GM18909 (cell line): ENCODE measurements around the gene RMDN3.

Experiments used
- ATAC-seq: cut with Tn5 transposase; IDR thresholded peaks from one replicate; pipeline ENCODE4 v1.9.1; 2021; ENCODE audit warnings: mild to moderate bottlenecking; ENCODE audit not compliant: unreplicated experiment, poor library complexity

The RMDN3 gene

DNA sequence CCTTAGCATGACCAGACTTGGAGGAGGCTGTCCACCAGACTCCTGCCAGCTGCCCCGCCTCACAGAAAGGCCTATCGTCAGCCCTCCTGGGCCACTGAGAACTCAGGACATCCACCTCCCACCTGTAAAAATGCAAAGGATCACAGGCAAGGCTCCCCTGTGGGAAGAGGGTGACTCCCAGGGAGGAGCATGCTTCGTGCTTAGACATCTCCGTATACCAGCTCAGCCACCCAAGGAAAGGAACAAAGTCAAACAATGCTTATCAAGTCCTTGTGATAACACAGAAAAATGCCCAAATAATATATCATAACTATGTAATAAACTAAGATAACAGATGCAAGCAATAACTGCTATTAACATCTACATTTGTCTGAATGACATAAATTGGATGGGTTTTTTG lies 4.2 kb downstream of the RMDN3 start:
- ATAC-seq, result no peak

DNA sequence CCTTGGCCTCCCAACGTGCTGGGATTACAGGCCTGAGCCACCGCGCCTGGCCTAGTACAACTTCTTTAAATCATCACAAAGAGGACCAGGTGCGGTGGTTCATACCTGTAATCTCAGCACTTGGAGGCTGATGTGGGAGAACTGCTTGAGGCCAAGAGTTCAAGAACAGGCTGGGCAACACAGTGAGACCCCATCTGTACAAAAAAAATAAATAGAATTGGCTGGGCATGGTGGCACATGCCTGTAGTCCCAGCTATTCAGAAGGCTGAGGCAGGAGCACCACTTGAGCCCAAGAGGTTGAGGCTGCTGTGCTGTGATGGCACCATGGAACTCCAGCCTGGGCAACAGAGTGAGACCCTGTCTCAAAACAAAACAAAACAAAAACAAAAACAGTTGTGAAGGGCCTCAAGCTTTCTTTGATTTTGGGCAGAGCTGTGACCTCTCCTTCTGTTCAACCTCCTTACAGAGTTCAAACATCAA lies 5.9 kb downstream of the RMDN3 start:
- no peak for ATAC-seq

DNA sequence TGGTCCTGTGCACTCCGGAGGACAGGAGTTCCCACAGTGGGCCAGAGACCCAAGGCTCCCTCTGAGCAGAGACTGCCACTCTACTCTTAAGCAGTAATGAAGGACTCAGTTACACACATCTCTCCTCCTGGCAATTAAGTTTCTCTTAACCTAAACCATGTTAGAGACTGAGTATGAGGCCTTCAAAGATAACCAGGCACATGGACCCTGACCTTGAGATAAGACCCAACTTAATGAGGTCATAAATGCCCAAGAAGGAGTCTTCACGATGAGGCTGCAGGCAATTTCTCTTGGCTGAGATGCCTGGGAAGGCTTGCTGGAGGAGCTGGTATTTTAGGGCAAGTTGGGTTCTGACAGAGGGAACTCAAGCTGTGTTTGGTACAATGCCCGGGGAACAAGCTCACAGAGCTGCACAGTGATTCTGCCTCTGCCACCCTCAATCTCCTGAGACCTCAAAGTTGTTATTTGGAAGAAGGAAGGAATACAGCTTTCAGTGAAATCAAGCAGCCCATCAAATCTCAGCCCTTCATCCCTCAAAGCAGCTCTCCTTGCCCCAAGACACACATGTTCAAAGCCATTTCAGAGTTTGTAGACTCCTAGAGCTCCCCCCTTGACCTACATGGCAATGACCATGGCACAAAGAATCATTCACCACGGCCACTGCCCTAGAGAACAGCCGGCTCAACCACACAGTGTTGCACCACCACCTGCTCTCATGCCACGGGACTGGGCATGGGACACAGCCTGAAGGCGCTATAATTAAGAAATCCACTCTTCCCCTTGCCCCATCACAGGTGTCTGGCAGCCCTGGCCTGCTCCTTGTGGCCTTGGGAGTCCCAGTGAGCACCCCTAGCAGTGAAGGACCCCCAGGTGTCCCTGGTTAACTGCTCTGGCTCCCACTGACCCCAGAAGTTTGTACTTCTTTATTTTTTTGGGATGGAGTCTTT lies 7.1 kb downstream of the RMDN3 start:
- no peak for ATAC-seq

DNA sequence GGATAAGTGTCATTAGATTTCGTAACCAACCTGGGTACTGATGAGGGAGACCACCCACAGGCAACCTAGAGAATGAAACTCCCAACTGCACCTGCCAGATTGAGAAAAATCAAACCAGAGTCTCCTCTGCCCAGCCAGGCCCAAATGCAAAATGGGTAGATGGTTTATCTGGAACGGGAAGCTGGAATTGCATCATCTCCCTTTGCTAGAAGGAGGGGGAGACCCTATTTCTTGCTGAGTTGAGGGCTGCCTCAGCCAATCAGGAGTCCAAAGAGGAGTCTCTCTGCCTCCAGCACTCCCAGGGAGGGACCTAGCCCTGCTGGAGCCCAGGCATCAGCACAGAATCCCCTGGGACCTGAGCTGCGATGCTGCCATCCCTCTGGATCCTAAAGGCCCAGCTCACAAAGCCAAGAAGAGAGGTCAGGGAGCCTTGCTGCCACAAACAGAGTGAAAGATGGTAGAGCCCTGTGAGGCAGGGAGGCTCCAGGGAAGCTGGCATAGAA lies 8.1 kb downstream of the RMDN3 start:
- no peak for ATAC-seq

DNA sequence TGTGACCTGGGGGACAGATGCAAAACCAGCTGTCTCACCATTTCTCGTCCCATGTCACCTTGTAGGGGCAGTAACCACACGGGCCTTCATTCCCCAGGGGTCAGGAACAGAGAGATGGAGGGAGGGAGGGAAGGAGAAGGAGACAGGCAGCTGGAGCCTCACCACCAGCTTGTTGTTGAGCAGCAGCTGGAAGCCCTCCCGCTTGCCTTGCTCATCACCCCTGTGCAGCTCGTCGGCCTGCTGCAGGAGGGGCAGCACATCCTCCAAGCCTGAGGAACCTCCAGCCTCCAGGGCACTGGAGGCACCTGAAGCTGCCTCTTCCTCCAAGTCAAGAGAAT lies 10.3 kb downstream of the RMDN3 start:
- ATAC-seq, result no peak

DNA sequence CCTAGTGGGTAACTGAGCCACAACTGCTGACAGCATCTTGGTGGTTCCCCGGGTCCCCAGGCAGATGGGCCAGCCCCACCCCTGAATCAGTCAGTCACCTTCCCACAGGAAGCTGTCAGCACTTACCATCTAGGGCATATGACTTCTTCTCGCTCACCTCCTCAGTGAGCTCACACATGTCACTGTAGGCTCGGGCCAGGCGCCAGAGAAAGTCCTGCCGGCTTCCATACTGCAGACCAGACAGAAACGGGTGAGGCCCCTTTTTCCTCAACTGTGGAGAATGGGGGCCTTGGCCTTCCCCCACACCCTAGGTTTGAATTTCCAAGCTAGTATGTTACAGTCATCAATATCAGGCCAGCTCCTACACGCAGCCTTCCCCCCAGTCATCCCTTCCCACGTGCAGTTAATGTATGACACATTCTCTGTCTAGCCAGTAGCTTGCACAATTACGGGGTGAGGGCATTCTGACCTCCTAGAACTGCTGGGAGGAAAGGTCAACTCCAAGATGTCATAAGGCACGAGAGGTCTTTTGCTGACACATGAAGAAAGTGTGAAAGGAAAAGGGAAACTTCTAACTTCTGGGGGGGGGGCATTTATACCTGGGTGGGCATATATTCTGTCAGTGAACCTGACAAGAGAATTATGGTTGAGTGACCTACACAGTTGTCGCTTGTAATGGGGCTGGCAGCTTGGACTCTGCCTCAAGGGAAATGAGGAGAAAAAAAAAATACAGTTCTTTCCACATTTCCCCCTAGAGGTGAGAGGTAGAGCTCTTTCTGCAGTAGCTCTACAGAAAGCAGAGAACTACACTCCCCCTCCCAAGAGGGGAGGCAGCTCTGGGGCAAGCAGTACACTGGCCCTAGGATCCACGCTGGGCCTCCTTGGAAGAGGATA lies 10.9 kb downstream of the RMDN3 start:
- ATAC-seq, result no peak

GRCh38 chr15:40743485-40743901 lies 11.6 kb downstream of the RMDN3 start:
- no peak for ATAC-seq

DNA sequence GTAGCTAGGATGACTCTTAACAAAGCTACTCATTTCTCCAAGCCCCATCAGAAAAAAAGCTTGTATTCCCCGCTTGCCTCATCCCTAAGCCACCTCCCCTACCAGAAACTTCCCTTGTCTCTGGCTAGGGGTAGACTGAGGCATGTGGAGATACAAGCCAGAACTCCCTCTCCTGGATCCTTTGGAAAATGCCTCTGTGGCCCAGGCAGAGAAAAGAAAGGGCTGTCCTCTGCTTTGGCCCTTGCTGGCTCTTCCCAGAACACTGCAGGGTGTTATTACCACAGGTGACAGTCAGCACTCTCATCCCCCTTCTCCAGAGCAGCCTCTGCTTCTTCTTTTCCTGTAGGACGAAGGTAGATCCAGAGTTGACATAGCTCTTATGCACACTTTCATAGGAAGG lies 15.2 kb downstream of the RMDN3 start:
- no peak for ATAC-seq

GRCh38 chr15:40739047-40739446 lies 16.0 kb downstream of the RMDN3 start:
- no peak for ATAC-seq

- no peak for ATAC-seq
Measured at GRCh38 chr15:40737048-40737447, 18.0 kb downstream of the RMDN3 start.

- ATAC-seq, result no peak
Measured at GRCh38 chr15:40736575-40736974, 18.5 kb downstream of the RMDN3 start.

DNA sequence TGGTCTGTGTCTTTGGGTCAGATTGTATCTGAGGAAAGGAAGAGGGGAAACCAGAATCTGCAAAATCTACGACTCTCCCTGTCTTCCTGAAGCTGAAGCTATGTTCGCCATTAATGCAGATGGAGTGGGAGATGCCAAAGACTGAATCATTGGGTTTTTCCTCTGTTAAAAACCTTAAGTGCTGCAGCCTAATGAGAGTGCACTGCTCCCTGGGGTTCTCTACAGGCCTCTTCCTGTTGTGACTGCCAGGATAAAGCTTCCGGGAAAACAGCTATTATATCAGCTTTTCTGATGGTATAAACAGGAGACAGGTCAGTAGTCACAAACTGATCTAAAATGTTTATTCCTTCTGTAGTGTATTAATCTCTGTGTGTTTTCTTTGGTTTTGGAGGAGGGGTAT lies 24.0 kb downstream of the RMDN3 start:
- ATAC-seq, result no peak

DNA sequence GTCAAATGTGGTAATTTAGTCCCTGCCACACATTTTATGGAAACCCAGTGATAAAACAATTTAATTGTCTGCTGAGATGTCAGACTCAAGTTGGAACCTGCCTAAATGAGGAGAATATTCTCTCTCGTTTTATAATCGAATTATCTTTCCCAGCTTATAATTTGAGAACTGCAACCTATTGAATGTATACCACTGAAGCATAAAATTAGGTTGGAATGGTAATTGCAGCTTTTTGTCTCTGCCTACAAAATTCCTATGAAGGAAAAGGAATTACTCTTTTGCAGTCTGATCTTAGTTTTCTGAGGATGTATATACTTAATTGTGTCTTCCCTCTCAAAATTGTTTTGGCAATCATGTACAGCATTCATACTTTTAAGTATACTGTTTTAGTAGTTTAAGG lies 31.1 kb downstream of the RMDN3 start:
- no peak for ATAC-seq

DNA sequence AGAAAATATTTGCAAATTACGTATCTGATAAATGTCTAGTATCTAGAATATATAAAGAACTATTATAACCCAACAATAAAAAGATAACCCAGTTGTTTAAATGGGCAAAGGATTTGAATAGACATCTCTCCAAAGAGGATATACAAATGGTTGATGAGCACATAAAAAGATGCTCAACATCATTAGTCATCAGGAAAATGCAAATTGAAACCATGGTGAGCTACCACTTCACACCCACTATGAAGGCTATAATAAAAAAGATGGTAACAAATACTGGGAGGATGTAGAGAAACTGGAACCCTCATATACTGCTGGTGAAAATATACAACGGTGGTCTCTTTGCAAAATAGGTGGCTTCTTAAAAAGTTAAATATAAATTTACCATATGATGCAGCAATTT lies 32.1 kb downstream of the RMDN3 start:
- ATAC-seq, result no peak

GRCh38 chr15:40722354-40722753 lies 32.7 kb downstream of the RMDN3 start:
- no peak for ATAC-seq

DNA sequence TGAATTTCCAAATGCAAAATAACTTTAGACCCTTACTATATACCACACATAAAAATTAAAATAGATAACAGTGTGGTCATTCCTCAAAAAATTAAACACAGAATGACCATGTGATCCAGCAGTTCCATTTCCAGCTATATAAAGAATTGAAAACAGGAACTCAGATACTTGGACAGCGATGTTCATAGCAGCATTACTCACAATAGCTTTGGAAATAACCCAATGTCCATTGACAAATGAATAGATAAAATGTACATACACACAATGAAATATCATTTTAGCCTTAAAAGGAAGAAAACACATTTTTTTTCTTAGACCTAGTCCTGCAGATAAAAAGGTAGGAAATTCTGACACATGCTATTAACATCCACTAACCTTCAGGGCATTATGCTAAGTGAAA lies 33.4 kb downstream of the RMDN3 start:
- no peak for ATAC-seq

GRCh38 chr15:40716165-40716564 lies 38.9 kb downstream of the RMDN3 start:
- ATAC-seq, result no peak

GRCh38 chr15:40714144-40714543 lies 40.9 kb downstream of the RMDN3 start:
- ATAC-seq, result no peak

DNA sequence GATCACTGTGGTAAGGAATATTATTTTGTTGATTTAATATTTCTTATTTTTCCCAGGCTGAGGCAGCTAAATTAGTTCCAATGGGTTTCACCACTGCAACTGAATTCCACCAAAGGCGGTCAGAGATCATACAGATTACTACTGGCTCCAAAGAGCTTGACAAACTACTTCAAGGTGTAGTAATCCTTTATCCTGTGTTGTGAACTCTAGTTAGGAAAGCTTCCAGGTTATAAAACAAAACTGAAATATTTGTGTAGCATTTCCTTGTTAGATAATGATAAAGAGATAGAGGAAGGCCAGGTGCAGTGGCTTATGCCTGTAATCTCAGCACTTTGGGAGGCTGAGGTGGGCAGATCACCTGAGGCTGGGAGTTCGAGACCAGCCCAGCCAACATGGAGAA lies 48.9 kb downstream of the RMDN3 start:
- ATAC-seq, result no peak

GRCh38 chr15:40702077-40702476 lies 53.0 kb downstream of the RMDN3 start:
- ATAC-seq, result no peak

GRCh38 chr15:40697916-40698315 lies 57.1 kb downstream of the RMDN3 start:
- no peak for ATAC-seq
